Measurements from ENCODE around the gene CFAP100.

CFAP100 gene

DNA sequence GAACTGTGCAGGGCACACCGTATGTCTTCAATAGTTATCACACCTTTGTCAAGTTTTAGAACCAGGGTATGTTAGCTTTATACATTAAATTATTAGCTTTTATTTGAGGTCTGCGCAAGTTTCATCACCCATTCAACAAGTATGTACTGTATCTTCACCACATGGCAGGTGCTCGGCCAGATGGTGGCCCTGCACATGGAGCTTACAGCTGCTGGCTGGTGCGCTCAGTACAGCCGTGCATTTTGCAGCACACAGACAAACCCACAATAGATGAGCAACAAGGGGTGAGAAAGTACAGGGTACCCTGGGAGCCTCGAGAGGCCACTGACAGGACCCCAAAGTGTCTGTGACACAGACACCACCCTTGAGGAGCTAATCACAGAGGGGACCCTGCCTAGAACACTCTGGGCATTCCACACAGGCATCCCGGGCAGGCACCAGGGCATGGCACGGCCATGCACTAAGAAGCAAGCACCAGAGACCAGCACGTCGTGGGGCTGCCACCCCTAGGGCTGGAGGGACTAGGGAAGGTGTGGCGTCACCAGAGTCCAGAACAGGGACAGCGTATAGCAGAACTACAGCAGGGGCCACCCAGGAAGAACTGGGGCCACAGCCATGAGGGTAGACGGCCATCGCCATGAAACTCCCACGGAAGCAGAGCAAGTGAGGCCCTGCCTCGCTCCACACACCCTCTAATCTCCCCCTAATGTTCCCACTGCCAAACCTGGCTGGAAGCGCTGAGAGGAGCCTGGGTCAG, 53.6 kb downstream of the CFAP100 start:
- no peak overlapping the region for H2AFZ ChIP-seq (ENCODE audit: low read length)
- no peaks in the 10 kb centered on the region for H3K27me3 ChIP-seq (replicated peaks; ENCODE audit: insufficient read depth, low read length)
- no peak overlapping the region for H3K9ac ChIP-seq (ENCODE audit: low read length)
- no peaks in the 10 kb centered on the region for H4K20me1 ChIP-seq (ENCODE audit: insufficient read depth, low read length)
- DNase-seq: no peak
- no peaks in the 10 kb centered on the region for H3K9me3 ChIP-seq (replicated peaks; ENCODE audit: insufficient read depth, low read length)
- no peaks in the 10 kb centered on the region for H3K36me3 ChIP-seq (replicated peaks; ENCODE audit: insufficient read depth, low read length)
- TF ChIP-seq, protein P1, sequence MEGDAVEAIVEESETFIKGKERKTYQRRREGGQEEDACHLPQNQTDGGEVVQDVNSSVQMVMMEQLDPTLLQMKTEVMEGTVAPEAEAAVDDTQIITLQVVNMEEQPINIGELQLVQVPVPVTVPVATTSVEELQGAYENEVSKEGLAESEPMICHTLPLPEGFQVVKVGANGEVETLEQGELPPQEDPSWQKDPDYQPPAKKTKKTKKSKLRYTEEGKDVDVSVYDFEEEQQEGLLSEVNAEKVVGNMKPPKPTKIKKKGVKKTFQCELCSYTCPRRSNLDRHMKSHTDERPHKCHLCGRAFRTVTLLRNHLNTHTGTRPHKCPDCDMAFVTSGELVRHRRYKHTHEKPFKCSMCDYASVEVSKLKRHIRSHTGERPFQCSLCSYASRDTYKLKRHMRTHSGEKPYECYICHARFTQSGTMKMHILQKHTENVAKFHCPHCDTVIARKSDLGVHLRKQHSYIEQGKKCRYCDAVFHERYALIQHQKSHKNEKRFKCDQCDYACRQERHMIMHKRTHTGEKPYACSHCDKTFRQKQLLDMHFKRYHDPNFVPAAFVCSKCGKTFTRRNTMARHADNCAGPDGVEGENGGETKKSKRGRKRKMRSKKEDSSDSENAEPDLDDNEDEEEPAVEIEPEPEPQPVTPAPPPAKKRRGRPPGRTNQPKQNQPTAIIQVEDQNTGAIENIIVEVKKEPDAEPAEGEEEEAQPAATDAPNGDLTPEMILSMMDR (IDR thresholded peaks at IDR 0.05; ENCODE audit: low read length): no peak
- TF ChIP-seq EZH2phosphoT487 (IDR thresholded peaks at IDR 0.05; ENCODE audit: low read length) (no peak), EZH2 (optimal IDR thresholded peaks at IDR 0.05; ENCODE audit: low read depth, low read length) (no peak)
- no peak overlapping the region for H3K4me3 ChIP-seq (ENCODE audit: low read length)
- no peaks in the 10 kb centered on the region for H3K79me2 ChIP-seq (ENCODE audit: low read length)
- no peak overlapping the region for H3K27ac ChIP-seq (ENCODE audit: low read length)
- no peaks in the 10 kb centered on the region for H3K9me2 ChIP-seq (replicated peaks; ENCODE audit: insufficient read depth, low read length)
- no peaks in the 10 kb centered on the region for H3K4me1 ChIP-seq (ENCODE audit: low read length)
- no peaks in the 10 kb centered on the region for H3F3A ChIP-seq (ENCODE audit: insufficient read depth, low read length)
- no peak overlapping the region for H3K4me2 ChIP-seq (ENCODE audit: low read depth, low read length)

DNA sequence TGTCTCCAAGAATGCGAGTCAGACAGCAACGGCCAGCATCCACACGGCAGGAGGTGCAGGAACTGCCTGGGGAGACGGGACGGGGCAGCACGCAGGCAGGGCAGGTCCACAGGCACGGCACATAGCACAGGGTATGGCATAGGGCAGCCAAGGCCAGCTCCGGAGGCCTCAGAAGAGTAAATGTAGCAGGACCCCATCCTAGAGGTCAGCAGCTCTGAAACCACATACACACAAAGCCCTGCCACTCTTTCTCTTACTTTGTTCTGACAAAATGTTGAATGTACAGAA, 54.1 kb downstream of the CFAP100 start:
- Histone ChIP-seq H3K9me2 (replicated peaks; ENCODE audit: insufficient read depth, low read length) (no peaks in the 10 kb centered on the region), H3F3A (ENCODE audit: insufficient read depth, low read length) (no peaks in the 10 kb centered on the region), H3K4me2 (ENCODE audit: low read depth, low read length) (no peak overlapping the region), H3K9ac (ENCODE audit: low read length) (no peak overlapping the region), H3K27ac (ENCODE audit: low read length) (no peak overlapping the region), H3K36me3 (replicated peaks; ENCODE audit: insufficient read depth, low read length) (no peaks in the 10 kb centered on the region), H4K20me1 (ENCODE audit: insufficient read depth, low read length) (no peaks in the 10 kb centered on the region), H3K27me3 (replicated peaks; ENCODE audit: insufficient read depth, low read length) (no peaks in the 10 kb centered on the region), H3K4me3 (ENCODE audit: low read length) (no peak overlapping the region), H3K79me2 (ENCODE audit: low read length) (no peaks in the 10 kb centered on the region), H3K4me1 (ENCODE audit: low read length) (no peaks in the 10 kb centered on the region), H3K9me3 (replicated peaks; ENCODE audit: insufficient read depth, low read length) (no peaks in the 10 kb centered on the region), H2AFZ (ENCODE audit: low read length) (no peak overlapping the region)
- no peak for DNase-seq
- TF ChIP-seq EZH2phosphoT487 (IDR thresholded peaks at IDR 0.05; ENCODE audit: low read length): no peak
- TF ChIP-seq, protein P1 (IDR thresholded peaks at IDR 0.05; ENCODE audit: low read length): no peak
- no peak for TF ChIP-seq EZH2 (optimal IDR thresholded peaks at IDR 0.05; ENCODE audit: low read depth, low read length)

DNA sequence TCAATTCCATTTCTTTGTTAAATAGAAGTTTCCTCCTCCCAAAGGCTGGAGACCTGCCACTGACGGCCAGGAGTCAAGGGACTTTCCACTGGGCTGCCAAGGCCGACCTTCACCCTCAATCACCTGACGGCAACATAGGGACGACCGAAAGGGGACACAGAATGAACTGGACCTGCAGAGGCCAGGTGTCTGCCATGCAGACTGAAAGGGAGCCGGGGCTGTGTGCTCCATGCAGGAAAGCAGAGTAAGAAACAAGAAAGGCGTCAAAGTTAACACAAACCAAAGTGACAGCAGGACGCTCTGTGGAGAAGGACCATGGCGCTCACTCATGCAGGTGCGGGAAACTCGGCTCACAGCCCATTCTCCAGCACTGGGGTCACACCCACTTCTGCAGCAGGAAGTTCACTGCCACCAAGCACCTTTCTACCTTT, 54.9 kb downstream of the CFAP100 start:
- no peaks in the 10 kb centered on the region for H3F3A ChIP-seq (ENCODE audit: insufficient read depth, low read length)
- H2AFZ ChIP-seq (ENCODE audit: low read length): no peak overlapping the region
- H3K9me2 ChIP-seq (replicated peaks; ENCODE audit: insufficient read depth, low read length): no peaks in the 10 kb centered on the region
- no peak for TF ChIP-seq EZH2phosphoT487 (IDR thresholded peaks at IDR 0.05; ENCODE audit: low read length)
- TF ChIP-seq, protein P1 (IDR thresholded peaks at IDR 0.05; ENCODE audit: low read length): no peak
- TF ChIP-seq EZH2 (optimal IDR thresholded peaks at IDR 0.05; ENCODE audit: low read depth, low read length): no peak
- peaks cover 3% of the 10 kb centered on the region; the same call in 1 of the 2 replicates for H3K79me2 ChIP-seq (ENCODE audit: low read length)
- no peaks in the 10 kb centered on the region for H3K9me3 ChIP-seq (replicated peaks; ENCODE audit: insufficient read depth, low read length)
- no peak overlapping the region for H3K27ac ChIP-seq (ENCODE audit: low read length)
- no peak overlapping the region for H3K4me2 ChIP-seq (ENCODE audit: low read depth, low read length)
- no peaks in the 10 kb centered on the region for H4K20me1 ChIP-seq (ENCODE audit: insufficient read depth, low read length)
- H3K4me3 ChIP-seq (ENCODE audit: low read length): no peak overlapping the region
- no peak overlapping the region for H3K9ac ChIP-seq (ENCODE audit: low read length)
- no peaks in the 10 kb centered on the region for H3K27me3 ChIP-seq (replicated peaks; ENCODE audit: insufficient read depth, low read length)
- H3K4me1 ChIP-seq (ENCODE audit: low read length): no peaks in the 10 kb centered on the region
- no peak for DNase-seq
- H3K36me3 ChIP-seq (replicated peaks; ENCODE audit: insufficient read depth, low read length): peaks cover 6% of the 10 kb centered on the region

Data from MM.1S (cell line).